Measurements from ENCODE around the gene SORCS2. TPM values are rescaled to one million over a fixed set of nuclear protein-coding genes. Genes with fewer than 3 reads are reported as not detected.

Gene SORCS2
- total and polyA plus RNA-seq, 2 of the 13 experiments (the other 11 are each of a cell fraction or from before 2014, with no cell fraction given): 0.82 to 1.0 TPM

DNA sequence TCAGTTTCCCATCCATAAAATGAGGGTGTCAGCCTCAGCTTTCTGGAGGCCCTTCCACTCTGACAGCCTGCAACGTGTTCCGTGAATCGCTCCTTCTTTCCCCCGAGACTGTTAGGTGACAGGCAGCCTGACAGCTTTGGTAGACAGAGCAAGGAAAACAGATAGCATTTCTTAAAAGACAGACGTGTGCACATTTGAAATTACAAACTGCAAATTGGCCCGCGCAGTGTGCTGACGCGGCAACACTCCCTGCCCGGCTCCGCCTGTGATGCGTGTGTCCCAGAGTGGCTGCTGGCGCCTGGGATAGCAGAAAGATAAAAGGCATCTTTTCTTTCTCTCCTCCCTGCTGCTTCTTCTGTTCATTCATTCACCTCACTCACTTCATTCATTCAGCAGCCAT lies 502.0 kb downstream of the SORCS2 start:
- POLR2A ChIA-PET: no interaction called here
- no peaks in the 10 kb centered on the region for H3K27me3 ChIP-seq (ENCODE audit: control insufficient read depth in 1 of 2, insufficient read depth in 2 of 2, low read length in 2 of 2)
- CTCF ChIA-PET (ENCODE audit: low intra/inter-chr PET ratio, low total read pairs): no interaction called here
- ATAC-seq (no peak), FAIRE-seq (no peak), DNase-seq (ENCODE audit: low spot score) (no peak)
- H3K79me2 ChIP-seq (ENCODE audit: insufficient read depth, low read length): no peaks in the 10 kb centered on the region
- H2AFZ ChIP-seq (ENCODE audit: low read length): no peak overlapping the region
- no peak overlapping the region for H3K27ac ChIP-seq (ENCODE audit: extremely low read length, insufficient read depth, low read length)
- no peaks in the 10 kb centered on the region for H3K36me3 ChIP-seq (replicated peaks in 1 of 2; ENCODE audit: control insufficient read depth in 1 of 2, insufficient read depth in 2 of 2, low read length in 2 of 2)
- no peak overlapping the region for H3K4me2 ChIP-seq (ENCODE audit: low read depth, low read length)
- H3K9me3 ChIP-seq (ENCODE audit: low read length): no peaks in the 10 kb centered on the region
- H3K9ac ChIP-seq (ENCODE audit: insufficient read depth, low read depth, low read length): no peak overlapping the region
- no peak for TF ChIP-seq NCOA1 (CRISPR knock-in tag; IDR thresholded peaks at IDR 0.05)
- 0 out of 4 replicates have a peak, but pooled peaks of 1 of the 2 experiments have one; percentile 5 for TF ChIP-seq MAFK (conservative IDR thresholded peaks at IDR 0.05 in 1 of 2, IDR thresholded peaks at IDR 0.05 in 1 of 2; ENCODE audit: low read length in 2 of 2)
- BruUV-seq (replicated peaks): no TSS peak
- WGBS (ENCODE audit: low lambda C conversion rate): 84% methylated on average over 13 of the region's 13 CpGs
- no peaks in the 10 kb centered on the region for H4K20me1 ChIP-seq (ENCODE audit: insufficient read depth, low read length)
- H3K4me1 ChIP-seq (ENCODE audit: insufficient read depth, low read length): no peaks in the 10 kb centered on the region
- no peak overlapping the region for H3K4me3 ChIP-seq (replicated peaks in 1 of 3; ENCODE audit: insufficient read depth in 1 of 3, low read depth in 2 of 3, low read length in 3 of 3)
- in situ Hi-C loops (cut with HindIII; ENCODE audit: extremely low pct_ligation_motif_present, low pct_unique_long_range_greater_than_20kb) (no loop called here), intact Hi-C loops (cut with micrococcal nuclease; ENCODE audit: unreplicated experiment) (no loop called here)

DNA sequence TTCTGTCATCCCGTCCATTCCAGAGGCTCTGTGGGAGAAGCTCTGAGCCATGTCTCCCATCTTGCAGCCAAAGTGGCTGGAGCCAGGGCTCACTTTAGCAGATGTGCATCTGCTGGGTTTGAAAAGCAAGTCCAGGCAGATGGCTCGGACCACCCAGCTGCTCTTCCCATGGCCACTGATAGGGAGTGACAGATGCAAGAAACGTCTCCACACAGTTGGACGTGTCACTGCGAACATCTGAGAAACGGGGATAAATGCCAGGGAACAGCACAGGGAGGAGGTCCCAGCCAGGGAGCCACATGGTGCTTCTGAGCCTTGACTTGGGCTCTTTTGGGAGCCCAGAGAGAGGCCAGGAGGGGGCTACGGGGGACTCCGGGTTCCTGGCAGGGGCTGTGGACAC lies 505.0 kb downstream of the SORCS2 start:
- Histone ChIP-seq H3K9me3 (ENCODE audit: low read length) (no peaks in the 10 kb centered on the region), H3K27me3 (ENCODE audit: control insufficient read depth in 1 of 2, insufficient read depth in 2 of 2, low read length in 2 of 2) (no peaks in the 10 kb centered on the region), H4K20me1 (ENCODE audit: insufficient read depth, low read length) (no peaks in the 10 kb centered on the region), H3K4me3 (replicated peaks in 1 of 3; ENCODE audit: insufficient read depth in 1 of 3, low read depth in 2 of 3, low read length in 3 of 3) (no peak overlapping the region), H2AFZ (ENCODE audit: low read length) (no peak overlapping the region), H3K4me1 (ENCODE audit: insufficient read depth, low read length) (no peaks in the 10 kb centered on the region), H3K9ac (ENCODE audit: insufficient read depth, low read depth, low read length) (no peak overlapping the region), H3K79me2 (ENCODE audit: insufficient read depth, low read length) (no peaks in the 10 kb centered on the region), H3K27ac (ENCODE audit: extremely low read length, insufficient read depth, low read length) (no peak overlapping the region), H3K4me2 (ENCODE audit: low read depth, low read length) (no peak overlapping the region), H3K36me3 (replicated peaks in 1 of 2; ENCODE audit: control insufficient read depth in 1 of 2, insufficient read depth in 2 of 2, low read length in 2 of 2) (no peaks in the 10 kb centered on the region)
- no peak for FAIRE-seq
- in situ Hi-C loops (cut with HindIII; ENCODE audit: extremely low pct_ligation_motif_present, low pct_unique_long_range_greater_than_20kb): no loop called here
- POLR2A ChIA-PET: no interaction called here
- intact Hi-C loops (cut with micrococcal nuclease; ENCODE audit: unreplicated experiment): no loop called here
- WGBS (ENCODE audit: low lambda C conversion rate): 86% methylated on average over 7 of the region's 8 CpGs
- no TSS peak for BruUV-seq (replicated peaks)
- ATAC-seq: no peak
- CTCF ChIA-PET (ENCODE audit: low intra/inter-chr PET ratio, low total read pairs): no interaction called here
- DNase-seq (ENCODE audit: low spot score): no peak
- TF ChIP-seq, protein P1, sequence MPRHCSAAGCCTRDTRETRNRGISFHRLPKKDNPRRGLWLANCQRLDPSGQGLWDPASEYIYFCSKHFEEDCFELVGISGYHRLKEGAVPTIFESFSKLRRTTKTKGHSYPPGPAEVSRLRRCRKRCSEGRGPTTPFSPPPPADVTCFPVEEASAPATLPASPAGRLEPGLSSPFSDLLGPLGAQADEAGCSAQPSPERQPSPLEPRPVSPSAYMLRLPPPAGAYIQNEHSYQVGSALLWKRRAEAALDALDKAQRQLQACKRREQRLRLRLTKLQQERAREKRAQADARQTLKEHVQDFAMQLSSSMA (CRISPR knock-in tag; IDR thresholded peaks at IDR 0.05): no peak
- TF ChIP-seq HNRNPLL (IDR thresholded peaks at IDR 0.05; ENCODE audit: low read depth, low read length, poor library complexity, severe bottlenecking) (no peak), ZC3H4 (CRISPR knock-in tag; IDR thresholded peaks at IDR 0.05; ENCODE audit: borderline replicate concordance) (no peak), ZNF232 (CRISPR knock-in tag; IDR thresholded peaks at IDR 0.05; ENCODE audit: borderline replicate concordance) (no peak), ZFP62 (CRISPR knock-in tag; IDR thresholded peaks at IDR 0.05) (no peak), POLR2AphosphoS5 (IDR thresholded peaks at IDR 0.05; ENCODE audit: low read depth, low read length) (no peak), ZNF615 (CRISPR knock-in tag; IDR thresholded peaks at IDR 0.05; ENCODE audit: borderline replicate concordance) (no peak), IRF2 (CRISPR knock-in tag; IDR thresholded peaks at IDR 0.05) (no peak), GABPB1 (CRISPR knock-in tag; IDR thresholded peaks at IDR 0.05) (no peak), KAT7 (CRISPR knock-in tag; IDR thresholded peaks at IDR 0.05; ENCODE audit: borderline replicate concordance) (no peak), MTF2 (CRISPR knock-in tag; IDR thresholded peaks at IDR 0.05; ENCODE audit: borderline replicate concordance) (no peak), CBX2 (IDR thresholded peaks at IDR 0.05; ENCODE audit: low read depth, low read length) (no peak), CBX2 (CRISPR knock-in tag; IDR thresholded peaks at IDR 0.05; ENCODE audit: low read depth) (no peak)
- TF ChIP-seq, protein P2, sequence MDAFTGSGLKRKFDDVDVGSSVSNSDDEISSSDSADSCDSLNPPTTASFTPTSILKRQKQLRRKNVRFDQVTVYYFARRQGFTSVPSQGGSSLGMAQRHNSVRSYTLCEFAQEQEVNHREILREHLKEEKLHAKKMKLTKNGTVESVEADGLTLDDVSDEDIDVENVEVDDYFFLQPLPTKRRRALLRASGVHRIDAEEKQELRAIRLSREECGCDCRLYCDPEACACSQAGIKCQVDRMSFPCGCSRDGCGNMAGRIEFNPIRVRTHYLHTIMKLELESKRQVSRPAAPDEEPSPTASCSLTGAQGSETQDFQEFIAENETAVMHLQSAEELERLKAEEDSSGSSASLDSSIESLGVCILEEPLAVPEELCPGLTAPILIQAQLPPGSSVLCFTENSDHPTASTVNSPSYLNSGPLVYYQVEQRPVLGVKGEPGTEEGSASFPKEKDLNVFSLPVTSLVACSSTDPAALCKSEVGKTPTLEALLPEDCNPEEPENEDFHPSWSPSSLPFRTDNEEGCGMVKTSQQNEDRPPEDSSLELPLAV (CRISPR knock-in tag; conservative IDR thresholded peaks at IDR 0.05; ENCODE audit: low read depth): no peak
